ENCODE results near the gene ITPR1. TPM values are rescaled to one million over a fixed set of nuclear protein-coding genes. Genes with fewer than 3 reads are reported as not detected.

The ITPR1 gene
- total RNA-seq, 2 donors from 2014 or later = 36.8 to 43.8 TPM

DNA sequence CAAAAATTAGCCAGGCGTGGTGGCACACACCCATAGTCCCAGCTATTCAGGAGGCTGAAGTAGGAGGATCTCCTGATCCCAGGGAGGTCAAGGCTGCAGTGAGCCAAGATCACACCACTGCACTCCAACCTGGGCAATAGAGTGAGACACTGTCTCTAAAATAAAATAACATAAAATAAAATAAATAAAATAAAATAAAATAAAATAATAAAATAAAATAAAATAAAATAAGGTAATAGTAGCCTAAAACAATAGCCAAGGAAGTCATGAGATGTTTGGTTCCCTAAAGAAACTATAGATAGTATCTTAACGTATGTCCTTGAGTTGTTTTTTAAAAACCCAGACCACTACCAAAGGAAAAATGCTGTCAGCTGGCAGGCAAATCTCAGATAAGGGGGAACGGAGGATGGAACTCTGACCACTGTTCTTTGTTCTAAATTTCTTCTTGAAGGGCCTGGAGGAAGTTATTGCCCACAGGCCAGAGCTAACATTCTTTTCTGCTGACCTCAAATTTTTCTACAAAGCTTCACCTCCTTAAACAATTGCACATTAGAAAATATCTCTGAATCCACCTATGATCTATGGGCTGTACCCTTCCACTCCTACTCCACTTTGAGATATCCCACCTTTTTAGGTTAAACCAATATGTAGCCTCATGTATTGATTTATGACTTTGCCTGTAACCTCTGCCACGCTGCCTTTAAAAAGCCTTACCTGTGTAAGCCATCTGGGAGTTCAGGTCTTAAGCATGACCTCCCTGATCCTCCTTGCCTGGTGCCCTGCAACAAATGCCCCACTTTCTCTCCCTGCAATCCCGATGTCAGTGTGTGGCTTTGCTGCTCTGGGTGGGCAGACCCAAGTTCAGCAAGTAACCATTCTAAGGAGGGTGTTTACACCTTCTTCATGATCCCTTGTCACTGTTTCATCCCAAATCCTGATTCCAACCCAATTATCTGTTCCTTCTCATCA is 359.9 kb downstream of the ITPR1 start:
- no peak for DNase-seq
- no peak for ATAC-seq
- intact Hi-C loops (cut with DNase I) = no loop called here

DNA sequence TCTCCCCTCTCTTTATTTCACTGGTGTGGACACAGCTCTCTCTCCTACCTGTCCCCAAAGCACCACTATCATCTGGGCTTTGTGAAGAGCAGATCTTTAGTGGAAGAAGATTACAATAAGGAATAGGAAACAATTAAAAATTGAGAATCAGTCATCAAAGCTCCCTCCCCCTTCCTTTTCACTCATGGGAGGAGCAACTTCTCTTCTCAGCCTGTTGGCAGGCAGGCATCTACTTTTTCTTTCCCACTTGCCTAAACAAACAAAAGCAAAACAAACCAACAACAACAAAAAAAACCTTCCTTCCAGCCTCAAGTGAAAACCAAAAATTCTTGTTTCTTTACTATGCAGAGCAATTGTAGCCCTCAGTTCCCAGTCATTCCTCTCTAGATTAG is 360.6 kb downstream of the ITPR1 start:
- intact Hi-C loops (cut with DNase I) = no loop called here
- no peak for DNase-seq
- ATAC-seq = no peak

DNA sequence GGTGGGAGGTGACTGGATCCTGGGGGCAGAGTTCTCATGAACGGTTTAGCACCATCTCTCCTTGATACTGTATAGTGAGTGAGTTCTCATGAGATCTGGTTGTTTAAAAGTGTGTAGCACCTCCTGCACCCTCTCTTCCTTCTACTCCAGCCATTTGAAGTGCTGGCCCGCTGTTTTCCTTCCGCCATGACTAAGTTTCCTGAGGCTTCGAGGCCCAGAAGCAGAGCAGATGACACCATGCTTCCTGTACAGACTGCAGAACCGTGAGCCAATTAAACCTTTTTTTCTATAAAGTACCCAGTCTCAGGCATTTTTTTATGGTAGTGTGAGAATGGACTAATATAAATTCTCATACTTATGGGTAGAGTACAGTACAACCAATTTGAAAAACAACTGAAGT is 362.5 kb downstream of the ITPR1 start:
- ATAC-seq (no peak), DNase-seq (no peak)
- intact Hi-C loops (cut with DNase I) = no loop called here

DNA sequence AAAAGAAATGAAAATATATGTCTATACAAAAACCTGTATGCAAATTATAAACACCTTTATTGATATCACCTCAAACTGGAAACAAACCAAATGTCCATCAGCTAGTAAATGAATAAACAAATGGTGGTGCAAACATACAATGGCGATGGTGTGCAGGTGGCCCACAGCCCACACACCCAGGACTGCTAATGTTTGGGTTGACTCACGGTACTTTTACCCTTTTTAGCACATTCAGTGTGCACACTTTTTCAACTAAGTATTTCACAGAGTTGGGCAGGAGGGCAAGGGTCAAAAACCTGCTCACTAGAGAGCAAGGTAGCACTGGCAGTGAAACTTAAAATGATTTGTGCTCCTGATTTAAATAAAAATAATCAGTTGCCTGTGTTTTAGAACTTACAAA is 363.0 kb downstream of the ITPR1 start:
- intact Hi-C loops (cut with DNase I) = no loop called here
- ATAC-seq = no peak
- no peak for DNase-seq

DNA sequence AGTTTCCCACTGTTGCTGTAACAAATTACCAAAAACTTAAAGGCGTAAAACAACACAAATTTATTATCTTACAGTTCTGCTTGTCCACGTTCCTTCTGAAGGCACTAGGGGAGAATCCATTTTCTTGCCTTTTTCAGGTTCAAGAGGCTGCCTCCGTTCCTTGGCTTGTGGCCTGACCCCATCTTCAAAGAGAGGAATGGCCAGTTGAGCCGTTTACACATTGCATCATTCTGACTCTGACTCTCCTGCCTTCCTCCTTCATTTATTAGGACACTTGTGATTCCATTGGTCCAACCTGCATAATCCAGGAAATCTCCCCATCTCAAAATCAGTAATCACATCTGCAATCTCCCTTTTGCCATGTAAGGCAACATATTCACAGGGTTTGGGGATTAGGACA is 363.4 kb downstream of the ITPR1 start:
- ATAC-seq (no peak), DNase-seq (no peak)
- intact Hi-C loops (cut with DNase I) = no loop called here

DNA sequence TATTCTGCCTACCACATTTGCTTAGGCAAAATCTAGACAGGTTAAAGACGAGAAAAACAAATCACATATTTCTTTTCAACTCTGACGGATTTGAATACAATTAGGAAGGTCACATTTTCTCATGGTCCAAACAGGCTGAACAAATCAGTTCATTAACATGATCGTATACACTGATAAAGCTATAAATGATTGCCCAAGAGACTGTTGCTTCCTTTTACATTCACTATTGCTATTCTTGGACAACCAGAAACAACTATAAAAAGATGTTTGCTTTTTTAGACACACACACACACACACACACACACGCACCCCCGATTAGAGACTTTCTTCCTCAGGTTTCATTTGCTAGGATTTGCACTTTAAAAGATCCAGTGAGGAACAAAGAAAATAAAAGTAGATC is 363.8 kb downstream of the ITPR1 start:
- no peak for ATAC-seq
- no peak for DNase-seq
- intact Hi-C loops (cut with DNase I) = no loop called here

DNA sequence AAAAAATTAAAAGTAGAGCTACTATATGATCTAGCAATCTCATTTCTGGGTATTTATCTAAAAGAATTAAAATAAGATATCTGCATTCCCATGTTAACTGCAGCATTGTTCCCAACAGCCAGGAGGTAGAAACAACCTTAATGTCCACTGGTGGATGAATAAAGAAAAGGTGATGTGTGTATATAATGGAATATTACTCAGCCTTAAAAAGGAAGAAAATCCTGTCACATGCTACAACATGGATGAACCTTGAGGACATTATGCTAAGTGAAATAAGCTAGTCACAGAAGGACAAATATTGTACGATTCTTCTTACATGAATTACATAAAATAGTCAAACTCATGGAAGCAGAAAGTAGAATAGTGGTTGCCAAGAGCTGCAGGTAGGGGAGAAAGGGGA is 366.6 kb downstream of the ITPR1 start:
- ATAC-seq (no peak), DNase-seq (no peak)
- intact Hi-C loops (cut with DNase I) = no loop called here

DNA sequence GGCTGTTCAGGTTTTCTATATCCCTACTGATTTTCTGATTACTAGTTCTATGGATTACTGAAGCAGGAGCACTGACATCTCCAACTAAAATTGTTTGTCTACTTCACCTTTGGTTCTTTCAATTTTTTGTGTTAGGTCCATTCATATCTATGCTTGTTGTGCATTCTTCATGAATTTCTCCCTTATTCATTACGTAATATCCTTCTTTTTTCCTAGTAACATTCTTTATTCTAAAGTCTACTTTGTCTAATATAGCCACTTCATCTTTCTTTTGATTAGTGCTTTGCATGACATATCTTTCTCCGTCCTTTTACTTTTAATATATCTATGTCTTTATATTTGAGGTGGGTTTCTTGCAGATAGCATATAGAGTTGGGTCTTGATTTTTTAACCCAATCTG is 369.8 kb downstream of the ITPR1 start:
- intact Hi-C loops (cut with DNase I) = loop anchor here in 1 of 2 donors (1.0 kb wide), 1 partner anchor 30 kb away; no protein-coding TSS in a partner anchor
- ATAC-seq (no peak), DNase-seq (no peak)

DNA sequence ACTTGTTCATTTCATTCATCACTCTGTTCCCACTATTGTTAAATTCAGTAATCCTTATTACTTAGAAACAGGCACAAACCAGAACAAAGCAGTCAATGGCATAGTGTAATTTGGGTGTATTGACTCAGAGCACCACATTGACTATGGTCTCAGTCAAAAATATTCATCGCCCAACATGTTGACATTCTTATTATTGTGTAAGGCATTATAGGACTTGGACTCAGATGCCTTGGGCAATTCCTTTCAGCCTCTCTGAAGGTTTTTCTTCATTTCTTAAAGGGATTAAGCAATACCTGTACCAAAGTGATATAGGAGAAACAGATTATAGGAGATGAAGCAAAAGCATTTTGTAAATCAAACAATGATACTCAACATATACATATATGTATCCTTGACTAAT is 371.4 kb downstream of the ITPR1 start:
- DNase-seq (no peak), ATAC-seq (no peak)
- intact Hi-C loops (cut with DNase I) = no loop called here

DNA sequence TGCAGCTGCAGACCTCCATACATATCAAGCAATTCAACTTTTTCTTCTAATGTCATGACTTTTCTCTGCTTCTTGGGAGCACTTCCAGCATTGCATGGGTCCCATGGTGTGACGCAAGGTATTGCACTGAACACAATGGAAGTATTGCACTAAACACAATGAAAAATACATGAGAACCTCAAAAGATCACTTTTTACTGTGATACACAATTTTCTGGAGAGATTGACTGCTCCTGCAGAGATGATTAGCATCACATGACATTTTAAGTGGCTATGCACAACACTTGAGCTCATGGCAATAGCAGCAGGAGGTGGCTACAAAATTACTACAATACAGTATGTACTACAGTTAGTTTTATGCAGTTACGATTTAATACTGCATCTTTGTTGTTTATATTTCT is 372.6 kb downstream of the ITPR1 start:
- intact Hi-C loops (cut with DNase I) = no loop called here
- ATAC-seq (no peak), DNase-seq (no peak)

DNA sequence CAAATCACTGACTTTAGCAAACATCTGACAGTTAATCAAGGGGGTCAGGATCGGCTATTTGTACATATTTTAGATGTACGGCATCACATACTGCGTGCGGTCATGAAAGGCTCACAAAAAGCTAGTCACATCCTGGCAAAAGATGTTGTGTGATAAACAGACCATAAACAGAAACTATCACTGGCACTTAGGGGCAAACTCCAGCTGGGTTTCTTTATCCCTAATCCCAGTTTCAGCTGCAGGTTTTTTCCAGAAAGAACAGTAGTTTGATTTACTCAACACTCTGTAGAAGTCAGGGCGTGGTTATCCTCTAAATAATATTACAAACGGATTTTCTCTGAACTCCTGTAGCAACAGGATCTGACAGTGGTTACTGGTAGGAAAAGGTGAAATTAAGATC is 373.7 kb downstream of the ITPR1 start:
- DNase-seq = no peak
- ATAC-seq = no peak
- intact Hi-C loops (cut with DNase I) = no loop called here

DNA sequence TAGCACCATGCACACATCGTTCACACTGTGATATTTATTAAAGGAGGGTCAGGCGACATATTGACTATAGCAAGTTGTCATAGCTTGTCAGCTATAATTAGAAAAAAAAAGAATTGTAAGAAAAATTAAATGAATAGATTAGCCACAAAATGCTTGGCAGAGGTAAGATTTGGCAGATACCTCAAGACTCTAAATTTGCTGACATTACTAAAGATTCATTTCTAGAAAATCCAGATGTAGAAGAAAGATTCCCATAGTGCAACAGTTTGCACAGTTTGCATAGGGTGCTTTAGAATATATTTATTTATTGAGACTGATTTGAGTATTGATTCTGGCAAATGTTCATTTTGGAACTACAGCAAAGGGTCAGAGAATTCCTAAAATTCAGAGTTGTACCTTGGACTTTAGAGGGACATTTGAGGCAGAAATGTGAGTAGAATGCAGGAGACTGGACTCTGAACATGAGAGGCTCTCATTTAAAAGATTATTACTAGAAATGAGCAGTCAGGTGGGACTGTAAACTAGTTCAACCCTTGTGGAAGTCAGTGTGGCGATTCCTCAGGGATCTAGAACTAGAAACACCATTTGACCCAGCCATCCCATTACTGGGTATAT is 384.1 kb downstream of the ITPR1 start:
- intact Hi-C loops (cut with DNase I) = loop anchor here in 1 of 2 donors (10.0 kb wide), 1 partner anchor 98 kb away; the partner anchor contains the start of gene BHLHE40
- no peak for DNase-seq
- no peak for ATAC-seq

DNA sequence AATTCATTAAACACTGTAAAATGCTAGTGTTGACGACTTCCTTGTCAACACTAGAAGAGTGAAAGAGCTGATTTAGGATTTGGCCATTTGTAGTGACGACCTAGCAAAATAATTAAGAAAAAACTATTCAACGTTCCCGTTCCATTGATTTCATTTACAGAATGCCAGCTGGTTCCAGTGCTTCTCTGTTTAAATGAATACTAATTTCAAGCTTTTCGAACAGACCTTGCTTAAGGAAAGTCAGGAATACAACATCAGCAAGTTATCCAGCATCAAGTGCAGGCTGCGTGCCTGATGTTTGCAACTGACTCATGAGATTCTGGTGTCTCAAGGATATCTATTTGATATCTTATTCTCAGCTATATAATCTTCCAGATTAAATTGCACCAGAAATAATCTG is 387.7 kb downstream of the ITPR1 start:
- intact Hi-C loops (cut with DNase I) = no loop called here
- no peak for ATAC-seq
- no peak for DNase-seq

DNA sequence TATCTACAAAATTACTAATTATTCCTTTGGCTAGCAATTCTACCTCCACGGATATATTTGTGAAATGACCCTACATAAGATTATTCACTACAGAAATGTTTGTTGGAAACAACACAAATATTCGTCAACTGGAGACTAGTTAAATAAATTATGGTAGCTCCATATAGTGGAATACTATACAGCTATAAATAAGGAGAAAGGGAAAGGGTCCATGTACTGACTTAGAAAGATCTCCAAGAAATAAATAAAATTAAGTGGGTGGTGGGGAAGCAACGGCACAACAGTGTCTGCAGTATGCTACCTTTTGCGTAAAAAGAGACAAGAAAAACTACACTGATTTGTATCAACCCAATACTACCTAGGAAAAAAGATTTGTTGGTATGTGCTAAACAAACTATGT is 389.4 kb downstream of the ITPR1 start:
- no peak for DNase-seq
- intact Hi-C loops (cut with DNase I) = no loop called here
- no peak for ATAC-seq

DNA sequence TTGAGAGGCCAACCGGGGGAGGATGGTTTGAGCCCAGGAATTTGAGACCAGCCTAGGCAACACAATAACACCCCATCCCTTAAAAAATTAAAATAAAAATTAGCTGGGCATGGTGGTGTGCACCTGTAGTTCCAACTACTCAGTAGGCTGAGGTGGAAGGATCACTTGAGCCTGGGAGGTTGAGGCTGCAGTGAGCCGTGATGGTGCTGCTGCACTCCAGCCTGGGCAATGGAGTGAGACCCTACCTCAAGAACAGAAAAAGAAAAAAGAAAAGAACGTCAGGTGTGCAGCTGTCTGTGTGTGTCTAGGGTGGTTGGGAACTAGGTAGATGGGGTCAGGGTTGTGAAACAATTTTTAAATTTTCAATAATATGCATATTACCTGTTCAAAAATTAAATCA is 389.9 kb downstream of the ITPR1 start:
- intact Hi-C loops (cut with DNase I) = no loop called here
- DNase-seq = no peak

DNA sequence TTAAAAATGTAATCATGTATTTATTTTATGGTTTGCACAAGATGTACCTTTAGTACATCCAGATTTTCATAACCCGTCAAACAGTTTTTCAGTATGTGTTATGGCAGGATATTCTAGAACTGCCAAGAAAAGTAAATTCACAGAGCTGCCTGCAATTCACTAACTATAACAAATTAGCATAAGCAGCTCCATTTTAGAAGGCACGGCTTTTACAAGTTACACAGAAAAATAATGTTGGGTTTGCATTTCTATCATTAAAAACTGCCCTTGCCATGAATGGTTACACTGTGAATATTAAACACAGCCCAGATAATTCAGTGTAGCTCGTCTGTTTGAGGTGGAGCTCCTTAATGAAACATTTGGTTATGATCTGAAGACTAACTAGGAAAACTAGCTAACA is 391.7 kb downstream of the ITPR1 start:
- ATAC-seq (no peak), DNase-seq (no peak)
- intact Hi-C loops (cut with DNase I) = no loop called here

More for the DNA sequence above, 389.9 kb downstream of the ITPR1 start:
- no peak for ATAC-seq

DNA sequence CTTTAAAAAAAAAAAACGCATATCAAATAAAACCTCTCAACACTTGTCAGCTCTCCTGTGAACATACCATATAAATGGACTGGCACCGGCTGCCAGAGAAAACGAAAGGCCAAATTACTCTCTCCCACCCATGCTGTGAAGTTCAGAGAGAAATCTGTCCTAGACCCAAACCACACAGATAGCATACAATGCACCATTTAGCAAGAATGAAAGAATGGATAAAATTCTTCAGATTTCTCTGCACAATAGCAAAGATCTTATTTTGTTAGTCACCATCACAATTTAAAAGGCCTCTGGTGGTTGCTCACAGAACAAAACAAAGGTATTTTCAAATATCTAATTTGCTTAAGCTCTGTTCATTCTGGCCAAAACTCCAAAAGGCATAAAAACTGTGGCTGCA is 392.2 kb downstream of the ITPR1 start:
- intact Hi-C loops (cut with DNase I) = no loop called here
- DNase-seq (no peak), ATAC-seq (peak in 1 of 2 donors; percentile 72)

DNA sequence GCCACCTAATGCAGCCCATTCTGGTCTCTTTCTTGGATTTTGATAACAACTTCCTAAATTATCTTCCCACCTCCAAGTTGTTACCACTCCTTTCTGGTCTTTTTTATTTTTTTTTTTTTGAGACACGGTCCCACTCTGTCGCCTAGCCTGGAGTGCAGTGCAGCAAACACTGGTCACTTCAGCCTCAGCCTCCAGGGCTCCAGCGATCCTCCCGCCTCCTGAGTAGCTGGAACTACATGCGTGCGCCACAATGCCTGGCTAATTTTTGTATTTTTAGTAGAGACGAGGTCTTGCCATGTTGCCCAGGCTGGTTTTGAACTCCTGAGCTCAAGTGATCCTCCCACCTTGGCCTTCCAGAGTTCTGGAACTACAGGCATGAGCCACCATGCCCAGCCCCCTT is 393.3 kb downstream of the ITPR1 start:
- no peak for ATAC-seq

DNA sequence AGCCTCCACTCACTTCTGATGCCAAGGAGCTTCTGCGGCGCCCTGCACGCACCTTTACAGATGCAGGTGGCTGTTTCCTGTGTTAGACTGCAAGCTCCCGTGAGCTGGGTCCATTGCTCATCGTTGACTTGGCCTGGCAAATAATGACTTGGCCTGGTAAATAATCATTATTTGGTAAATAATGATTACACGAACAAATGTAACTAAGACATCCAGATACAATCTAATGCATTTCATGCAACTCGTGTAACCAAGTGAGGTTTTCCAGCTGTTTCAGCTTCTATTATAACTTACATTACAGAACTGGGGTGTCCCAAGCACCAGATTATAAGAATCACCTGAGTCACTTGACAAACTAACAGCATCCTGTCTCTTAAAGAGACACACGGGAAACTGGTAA is 394.0 kb downstream of the ITPR1 start:
- intact Hi-C loops (cut with DNase I) = no loop called here
- ATAC-seq = no peak
- DNase-seq = no peak

More for the DNA sequence above, 393.3 kb downstream of the ITPR1 start:
- intact Hi-C loops (cut with DNase I) = no loop called here
- DNase-seq = no peak

DNA sequence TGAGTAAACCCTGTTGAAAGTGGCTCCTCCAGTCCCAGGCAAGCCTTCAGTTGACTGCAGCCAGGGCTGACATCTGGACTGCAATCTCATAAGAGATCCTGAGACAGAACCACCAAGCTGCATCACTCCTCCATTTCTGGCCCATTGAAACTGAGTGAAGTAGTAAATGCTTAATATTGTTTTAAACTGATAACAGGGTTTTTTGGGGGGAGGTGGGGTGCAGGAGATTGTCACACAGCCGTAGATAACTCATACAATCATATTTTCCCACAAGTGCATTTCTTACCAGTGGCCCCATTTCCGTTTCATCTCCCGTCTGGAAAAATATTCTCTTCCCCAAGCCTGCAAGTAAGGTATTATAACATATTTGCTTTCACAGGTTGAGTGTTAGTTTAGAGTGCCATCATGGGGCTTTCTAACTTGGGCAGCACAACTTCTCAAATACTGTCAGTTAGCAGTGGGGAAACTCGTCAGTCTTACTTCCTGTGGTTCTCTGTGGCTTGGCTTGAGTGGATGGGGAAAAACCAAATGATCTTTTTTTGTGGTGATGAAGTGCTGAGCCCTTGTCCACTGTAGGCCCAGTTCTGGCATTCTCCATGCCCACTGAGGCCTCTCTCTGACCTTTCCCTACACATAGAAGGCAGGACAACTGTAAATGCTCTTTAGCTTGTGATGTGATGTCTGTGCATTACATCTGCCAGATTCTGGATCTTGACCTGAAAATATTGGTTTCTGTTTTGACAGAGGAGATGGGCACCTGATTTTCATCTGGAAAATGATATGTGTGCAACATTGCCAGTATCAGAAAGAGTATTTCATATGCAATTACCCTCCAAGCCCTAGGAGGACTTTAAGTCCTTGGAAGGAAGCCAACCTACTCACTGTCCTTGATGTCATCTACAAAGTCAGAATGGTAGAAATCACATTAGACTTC is 396.0 kb downstream of the ITPR1 start:
- ATAC-seq (peak in 1 of 2 donors; percentile 57), DNase-seq (no peak)
- intact Hi-C loops (cut with DNase I) = no loop called here
